DND-41 (cell line): Measurements from ENCODE around the gene PSENEN.

ENCODE experiments used
- ATAC-seq: fragments of 200-7000 bp; cut with Tn5 transposase; 3 replicates; pipeline ENCODE4 v1.9.1; 2021; ENCODE audit warnings: low read depth; ENCODE audit not compliant: insufficient read depth
- DNase-seq: peaks from one replicate; pipeline ENCODE4 v3.0.0-alpha.2; 2020
- H2AFZ ChIP-seq: 2 replicates; pipeline ENCODE4 v1.6.0; 2012; ENCODE audit warnings: low read depth, low read length
- H3K27ac ChIP-seq: 2 replicates; pipeline ENCODE4 v1.5.1; 2012; ENCODE audit warnings: low read length, inconsistent platforms
- H3K27me3 ChIP-seq: fragments of 200-600 bp; sonication (generic); 2 replicates; pipeline ENCODE4 v1.6.0; 2012; ENCODE audit warnings: low read length, mild to moderate bottlenecking, inconsistent platforms; ENCODE audit not compliant: insufficient read depth, poor library complexity
- H3K36me3 ChIP-seq: 2 replicates; pipeline ENCODE4 v1.5.1; 2012; ENCODE audit warnings: low read length, inconsistent platforms; ENCODE audit not compliant: insufficient read depth
- H3K4me1 ChIP-seq: 2 replicates; pipeline ENCODE4 v1.5.1; 2012; ENCODE audit warnings: mild to moderate bottlenecking, low read length; ENCODE audit not compliant: insufficient read depth
- H3K4me2 ChIP-seq: 2 replicates; pipeline ENCODE4 v1.6.0; 2012; ENCODE audit warnings: mild to moderate bottlenecking, moderate library complexity, low read length, inconsistent platforms; ENCODE audit not compliant: insufficient read depth
- H3K4me3 ChIP-seq, 2 experiments: fragments of 200-600 bp in 1 of 2; shearing (Covaris generic) in 1 of 2; 2 replicates each; pipeline ENCODE4 v1.5.1; 2012 to 2016; ENCODE audit warnings: inconsistent platforms in 2 of 2, low read length in 2 of 2, mild to moderate bottlenecking in 2 of 2, low read depth in 1 of 2, moderate library complexity in 1 of 2
- H3K79me2 ChIP-seq: 2 replicates; pipeline ENCODE4 v1.6.0; 2012; ENCODE audit warnings: low read length, inconsistent platforms; ENCODE audit not compliant: insufficient read depth
- H3K9ac ChIP-seq: 2 replicates; pipeline ENCODE4 v1.6.0; 2012; ENCODE audit warnings: low read depth, mild to moderate bottlenecking, inconsistent platforms, low read length, moderate library complexity
- H3K9me3 ChIP-seq: 2 replicates; pipeline ENCODE4 v1.5.1; 2012; ENCODE audit warnings: low read length, moderate library complexity, mild to moderate bottlenecking, inconsistent platforms; ENCODE audit not compliant: insufficient read depth, severe bottlenecking
- H4K20me1 ChIP-seq: 2 replicates; pipeline ENCODE4 v1.6.0; 2012; ENCODE audit warnings: low read length; ENCODE audit not compliant: insufficient read depth
- CTCF ChIP-seq: IDR thresholded peaks from 2 replicates; pipeline ENCODE4 v1.5.1; 2012; ENCODE audit warnings: borderline replicate concordance, low read length, moderate library complexity, mild to moderate bottlenecking; ENCODE audit not compliant: poor library complexity, severe bottlenecking; ENCODE audit errors: extremely low read depth
- EZH2 ChIP-seq: IDR thresholded peaks from 3 replicates; pipeline ENCODE4 v1.6.1; 2012; ENCODE audit warnings: borderline replicate concordance, low read depth, mild to moderate bottlenecking, moderate library complexity, low read length, inconsistent platforms; ENCODE audit not compliant: severe bottlenecking

Gene PSENEN

DNA sequence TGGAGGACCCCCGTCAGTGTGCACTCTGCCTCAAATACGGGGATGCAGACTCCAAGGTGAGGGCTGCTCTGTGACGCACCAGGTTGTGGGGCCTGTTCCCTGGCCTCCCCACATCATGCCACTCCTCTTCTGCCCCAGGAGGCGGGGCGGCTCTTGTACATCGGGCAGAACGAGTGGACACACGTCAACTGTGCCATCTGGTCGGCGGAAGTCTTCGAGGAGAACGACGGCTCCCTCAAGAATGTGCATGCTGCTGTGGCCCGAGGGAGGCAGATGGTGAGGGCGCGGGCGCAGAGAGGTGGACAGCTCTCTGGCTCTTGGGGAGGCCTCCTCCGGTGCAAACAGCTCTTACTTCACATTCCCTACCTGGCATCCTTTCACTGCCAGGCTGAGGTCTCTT lies 16.4 kb upstream of the PSENEN start:
- no peaks in the 10 kb centered on the region for H3K4me1 ChIP-seq
- H3K79me2 ChIP-seq, result no peaks in the 10 kb centered on the region
- no peak overlapping the region for H3K27ac ChIP-seq
- H4K20me1 ChIP-seq, result peaks cover 62% of the 10 kb centered on the region
- DNase-seq (no peak), ATAC-seq (no peak)
- TF ChIP-seq EZH2 (no peak), CTCF (no peak)
- H3K4me2 ChIP-seq, result no peak overlapping the region
- H3K4me3 ChIP-seq, result no peak overlapping the region
- H3K9ac ChIP-seq, result no peak overlapping the region
- no peak overlapping the region for H2AFZ ChIP-seq
- H3K27me3 ChIP-seq, result no peaks in the 10 kb centered on the region
- H3K9me3 ChIP-seq, result no peaks in the 10 kb centered on the region
- H3K36me3 ChIP-seq, result peaks cover 98% of the 10 kb centered on the region

DNA sequence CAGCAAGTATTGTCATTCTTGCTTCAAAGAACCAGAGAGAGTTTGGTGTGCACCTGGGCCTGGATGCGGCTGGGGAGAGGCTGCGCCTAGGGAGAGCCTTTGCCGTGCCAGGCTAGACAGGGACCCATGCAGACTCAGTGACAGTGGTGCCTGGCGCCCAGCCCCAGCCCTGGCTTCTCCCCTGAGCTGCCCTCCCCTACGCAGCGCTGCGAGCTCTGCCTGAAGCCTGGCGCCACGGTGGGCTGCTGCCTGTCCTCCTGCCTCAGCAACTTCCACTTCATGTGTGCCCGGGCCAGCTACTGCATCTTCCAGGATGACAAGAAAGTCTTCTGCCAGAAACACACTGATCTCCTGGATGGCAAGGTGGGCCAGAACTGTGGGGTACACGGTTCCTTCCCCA lies 15.7 kb upstream of the PSENEN start:
- Histone ChIP-seq H3K27me3 (no peaks in the 10 kb centered on the region), H3K79me2 (no peaks in the 10 kb centered on the region), H3K27ac (no peak overlapping the region), H2AFZ (no peak overlapping the region), H3K36me3 (peaks cover 98% of the 10 kb centered on the region), H4K20me1 (peaks cover 61% of the 10 kb centered on the region), H3K4me3 (no peak overlapping the region), H3K4me2 (no peak overlapping the region), H3K9me3 (no peaks in the 10 kb centered on the region), H3K4me1 (no peaks in the 10 kb centered on the region), H3K9ac (no peak overlapping the region)
- no peak for DNase-seq
- no peak for ATAC-seq
- TF ChIP-seq EZH2 (no peak), CTCF (no peak)

GRCh38 chr19:35730326-35730725 lies 15.1 kb upstream of the PSENEN start:
- Histone ChIP-seq H3K9ac (no peak overlapping the region), H3K4me2 (no peak overlapping the region), H3K9me3 (no peaks in the 10 kb centered on the region), H3K36me3 (peaks cover 98% of the 10 kb centered on the region), H3K27ac (no peak overlapping the region), H3K4me1 (no peaks in the 10 kb centered on the region), H2AFZ (no peak overlapping the region), H3K79me2 (no peaks in the 10 kb centered on the region), H3K27me3 (no peaks in the 10 kb centered on the region), H3K4me3 (no peak overlapping the region), H4K20me1 (peaks cover 56% of the 10 kb centered on the region)
- ATAC-seq, result no peak
- no peak for TF ChIP-seq CTCF
- no peak for TF ChIP-seq EZH2
- no peak for DNase-seq

- no peaks in the 10 kb centered on the region for H3K79me2 ChIP-seq
- H3K9me3 ChIP-seq, result no peaks in the 10 kb centered on the region
- no peaks in the 10 kb centered on the region for H3K4me1 ChIP-seq
- ATAC-seq (no peak), DNase-seq (no peak)
- H4K20me1 ChIP-seq, result peaks cover 47% of the 10 kb centered on the region
- H3K27me3 ChIP-seq, result no peaks in the 10 kb centered on the region
- no peak overlapping the region for H3K9ac ChIP-seq
- H2AFZ ChIP-seq, result no peak overlapping the region
- no peak overlapping the region for H3K4me2 ChIP-seq
- no peak overlapping the region for H3K27ac ChIP-seq
- peaks cover 98% of the 10 kb centered on the region for H3K36me3 ChIP-seq
- no peak overlapping the region for H3K4me3 ChIP-seq
- TF ChIP-seq EZH2 (no peak), CTCF (no peak)
Measured at GRCh38 chr19:35731353-35731752, 14.1 kb upstream of the PSENEN start.
